Peyer's patch (tissue), 4 donors: ENCODE results near the gene POU6F1.

Experiments
- POLR2A ChIP-seq, 2 donors: fragments of 450-650 bp; IDR thresholded peaks; one replicate each; pipeline ENCODE4 v1.5.1; 2017; ENCODE audit warnings: antibody characterized with exemption in 2 of 2, mild to moderate bottlenecking in 2 of 2, moderate library complexity in 2 of 2
- TF ChIP-seq, protein P1 (sequence below), 6 experiments: fragments of 450-650 bp in 4 of 6; fragments of 200-600 bp in 2 of 6; sonication (generic) in 1 of 6; IDR thresholded peaks; one replicate each; pipeline ENCODE4 v1.5.1; 2017 to 2019; ENCODE audit warnings: antibody characterized with exemption in 6 of 6, mild to moderate bottlenecking in 3 of 6, moderate library complexity in 1 of 6

- TF ChIP-seq, protein P1, sequence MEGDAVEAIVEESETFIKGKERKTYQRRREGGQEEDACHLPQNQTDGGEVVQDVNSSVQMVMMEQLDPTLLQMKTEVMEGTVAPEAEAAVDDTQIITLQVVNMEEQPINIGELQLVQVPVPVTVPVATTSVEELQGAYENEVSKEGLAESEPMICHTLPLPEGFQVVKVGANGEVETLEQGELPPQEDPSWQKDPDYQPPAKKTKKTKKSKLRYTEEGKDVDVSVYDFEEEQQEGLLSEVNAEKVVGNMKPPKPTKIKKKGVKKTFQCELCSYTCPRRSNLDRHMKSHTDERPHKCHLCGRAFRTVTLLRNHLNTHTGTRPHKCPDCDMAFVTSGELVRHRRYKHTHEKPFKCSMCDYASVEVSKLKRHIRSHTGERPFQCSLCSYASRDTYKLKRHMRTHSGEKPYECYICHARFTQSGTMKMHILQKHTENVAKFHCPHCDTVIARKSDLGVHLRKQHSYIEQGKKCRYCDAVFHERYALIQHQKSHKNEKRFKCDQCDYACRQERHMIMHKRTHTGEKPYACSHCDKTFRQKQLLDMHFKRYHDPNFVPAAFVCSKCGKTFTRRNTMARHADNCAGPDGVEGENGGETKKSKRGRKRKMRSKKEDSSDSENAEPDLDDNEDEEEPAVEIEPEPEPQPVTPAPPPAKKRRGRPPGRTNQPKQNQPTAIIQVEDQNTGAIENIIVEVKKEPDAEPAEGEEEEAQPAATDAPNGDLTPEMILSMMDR (IDR thresholded peaks at IDR 0.05): no peak
- no peak for TF ChIP-seq POLR2A (IDR thresholded peaks at IDR 0.05)
Observed at GRCh38 chr12:51216642-51217041, 1.2 kb downstream of the POU6F1 start.
